ENCODE data around the gene PDRG1.

- TF ChIP-seq POLR2A (IDR thresholded peaks at IDR 0.05; ENCODE audit: low read depth, low read length) (no peak), EZH2 (IDR thresholded peaks at IDR 0.05; ENCODE audit: borderline replicate concordance, low read depth, low read length, severe bottlenecking) (no peak), POLR2AphosphoS5 (IDR thresholded peaks at IDR 0.05; ENCODE audit: insufficient read depth, low read depth, low read length) (no peak), MAX (IDR thresholded peaks at IDR 0.05; ENCODE audit: insufficient read depth, insufficient read length) (no peak)
- TF ChIP-seq, protein P1, sequence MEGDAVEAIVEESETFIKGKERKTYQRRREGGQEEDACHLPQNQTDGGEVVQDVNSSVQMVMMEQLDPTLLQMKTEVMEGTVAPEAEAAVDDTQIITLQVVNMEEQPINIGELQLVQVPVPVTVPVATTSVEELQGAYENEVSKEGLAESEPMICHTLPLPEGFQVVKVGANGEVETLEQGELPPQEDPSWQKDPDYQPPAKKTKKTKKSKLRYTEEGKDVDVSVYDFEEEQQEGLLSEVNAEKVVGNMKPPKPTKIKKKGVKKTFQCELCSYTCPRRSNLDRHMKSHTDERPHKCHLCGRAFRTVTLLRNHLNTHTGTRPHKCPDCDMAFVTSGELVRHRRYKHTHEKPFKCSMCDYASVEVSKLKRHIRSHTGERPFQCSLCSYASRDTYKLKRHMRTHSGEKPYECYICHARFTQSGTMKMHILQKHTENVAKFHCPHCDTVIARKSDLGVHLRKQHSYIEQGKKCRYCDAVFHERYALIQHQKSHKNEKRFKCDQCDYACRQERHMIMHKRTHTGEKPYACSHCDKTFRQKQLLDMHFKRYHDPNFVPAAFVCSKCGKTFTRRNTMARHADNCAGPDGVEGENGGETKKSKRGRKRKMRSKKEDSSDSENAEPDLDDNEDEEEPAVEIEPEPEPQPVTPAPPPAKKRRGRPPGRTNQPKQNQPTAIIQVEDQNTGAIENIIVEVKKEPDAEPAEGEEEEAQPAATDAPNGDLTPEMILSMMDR (IDR thresholded peaks at IDR 0.05; ENCODE audit: extremely low read depth in 1 of 2, insufficient read depth in 1 of 2, low read depth in 1 of 2, low read length in 2 of 2) = no peak
These were observed 28.0 kb upstream of the PDRG1 start for GRCh38 chr20:31979713-31980426.
